ENCODE measurements around the gene ACD.
A peak's percentile ranks its signal among the peaks of the same experiment; 100 is the strongest.

ACD gene

GRCh38 chr16:67675579-67675935 lies 15.5 kb upstream of the ACD start:
- DNase-seq: no peak

- peak; percentile 48 for DNase-seq
Observed at GRCh38 chr16:67674851-67675578, 15.0 kb upstream of the ACD start.

- peak; percentile 75 for DNase-seq
Observed at GRCh38 chr16:67673712-67674580, 13.9 kb upstream of the ACD start.

GRCh38 chr16:67672739-67673662 lies 12.9 kb upstream of the ACD start:
- DNase-seq: peak; percentile 47

- no peak for DNase-seq
Observed at GRCh38 chr16:67672306-67672705, 12.2 kb upstream of the ACD start.

- DNase-seq: no peak
Observed at GRCh38 chr16:67669499-67670101, 9.5 kb upstream of the ACD start.

GRCh38 chr16:67668495-67669157 lies 8.6 kb upstream of the ACD start:
- DNase-seq: no peak

GRCh38 chr16:67667817-67668494 lies 7.9 kb upstream of the ACD start:
- DNase-seq: peak; percentile 71

- no peak for DNase-seq
Observed at GRCh38 chr16:67667453-67667816, 7.4 kb upstream of the ACD start.

- DNase-seq: peak; percentile 34
Observed at GRCh38 chr16:67666559-67667452, 6.7 kb upstream of the ACD start, which contains the start of the genes C16orf86 and ENKD1. TSS of gene C16orf86 (plus strand) at chr16:67666814. CDS start at chr16:67666971, 157 bp downstream. TSS of gene ENKD1 (minus strand) at chr16:67666750. CDS start at chr16:67666442, 308 bp downstream.

GRCh38 chr16:67666032-67666551 lies 6.0 kb upstream of the ACD start:
- DNase-seq: no peak

GRCh38 chr16:67665598-67665997 lies 5.5 kb upstream of the ACD start:
- DNase-seq: no peak

GRCh38 chr16:67664871-67665270 lies 4.8 kb upstream of the ACD start:
- no peak for DNase-seq

- no peak for DNase-seq
Observed at GRCh38 chr16:67664258-67664657, 4.2 kb upstream of the ACD start.

GRCh38 chr16:67663877-67664222 lies 3.8 kb upstream of the ACD start:
- no peak for DNase-seq

- DNase-seq: no peak
Observed at GRCh38 chr16:67663151-67663876, 3.3 kb upstream of the ACD start.

- no peak for DNase-seq
Observed at GRCh38 chr16:67662653-67663010, 2.6 kb upstream of the ACD start.

GRCh38 chr16:67661886-67662652 lies 2.0 kb upstream of the ACD start:
- no peak for DNase-seq
